Choroid plexus epithelial cell (primary cell): ENCODE data around the gene VRK3.
A peak's percentile ranks its signal among the peaks of the same experiment; 100 is the strongest.

Experiments
- DNase-seq: peaks from one replicate; pipeline ENCODE4 v3.0.0-alpha.2; 2010; ENCODE audit warnings: low read depth
- H3K4me3 ChIP-seq: 2 replicates; pipeline ENCODE4 v1.5.1; 2011; ENCODE audit warnings: low read depth, mild to moderate bottlenecking, control low read depth, low read length, moderate library complexity
- TF ChIP-seq, protein P1 (sequence below): conservative IDR thresholded peaks from 2 replicates; pipeline ENCODE4 v1.5.1; 2011; ENCODE audit warnings: low read depth, mild to moderate bottlenecking, control low read depth, inconsistent platforms, low read length, moderate library complexity

VRK3 gene

DNA sequence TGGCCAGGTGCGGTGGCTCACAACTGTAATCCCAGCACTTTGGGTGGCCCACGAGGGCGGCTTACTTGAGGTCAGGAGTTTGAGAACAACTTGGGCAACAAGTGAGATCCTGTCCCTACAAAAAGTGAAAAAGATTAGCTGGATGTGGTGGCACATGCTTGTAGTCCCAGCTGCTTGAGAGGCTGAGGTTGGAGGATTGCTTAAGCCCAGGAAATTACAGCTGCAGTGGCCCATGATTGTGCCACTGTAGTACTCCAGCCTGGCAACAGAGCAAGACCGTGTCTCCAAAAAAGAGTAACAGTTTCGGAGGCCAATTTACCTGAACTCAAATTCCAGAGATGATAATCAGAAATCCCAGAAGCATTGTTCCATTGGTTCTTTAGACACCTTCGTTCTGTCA, 5.1 kb upstream of the VRK3 start:
- no peak overlapping the region for H3K4me3 ChIP-seq
- TF ChIP-seq, protein P1, sequence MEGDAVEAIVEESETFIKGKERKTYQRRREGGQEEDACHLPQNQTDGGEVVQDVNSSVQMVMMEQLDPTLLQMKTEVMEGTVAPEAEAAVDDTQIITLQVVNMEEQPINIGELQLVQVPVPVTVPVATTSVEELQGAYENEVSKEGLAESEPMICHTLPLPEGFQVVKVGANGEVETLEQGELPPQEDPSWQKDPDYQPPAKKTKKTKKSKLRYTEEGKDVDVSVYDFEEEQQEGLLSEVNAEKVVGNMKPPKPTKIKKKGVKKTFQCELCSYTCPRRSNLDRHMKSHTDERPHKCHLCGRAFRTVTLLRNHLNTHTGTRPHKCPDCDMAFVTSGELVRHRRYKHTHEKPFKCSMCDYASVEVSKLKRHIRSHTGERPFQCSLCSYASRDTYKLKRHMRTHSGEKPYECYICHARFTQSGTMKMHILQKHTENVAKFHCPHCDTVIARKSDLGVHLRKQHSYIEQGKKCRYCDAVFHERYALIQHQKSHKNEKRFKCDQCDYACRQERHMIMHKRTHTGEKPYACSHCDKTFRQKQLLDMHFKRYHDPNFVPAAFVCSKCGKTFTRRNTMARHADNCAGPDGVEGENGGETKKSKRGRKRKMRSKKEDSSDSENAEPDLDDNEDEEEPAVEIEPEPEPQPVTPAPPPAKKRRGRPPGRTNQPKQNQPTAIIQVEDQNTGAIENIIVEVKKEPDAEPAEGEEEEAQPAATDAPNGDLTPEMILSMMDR: no peak
- DNase-seq: no peak

DNA sequence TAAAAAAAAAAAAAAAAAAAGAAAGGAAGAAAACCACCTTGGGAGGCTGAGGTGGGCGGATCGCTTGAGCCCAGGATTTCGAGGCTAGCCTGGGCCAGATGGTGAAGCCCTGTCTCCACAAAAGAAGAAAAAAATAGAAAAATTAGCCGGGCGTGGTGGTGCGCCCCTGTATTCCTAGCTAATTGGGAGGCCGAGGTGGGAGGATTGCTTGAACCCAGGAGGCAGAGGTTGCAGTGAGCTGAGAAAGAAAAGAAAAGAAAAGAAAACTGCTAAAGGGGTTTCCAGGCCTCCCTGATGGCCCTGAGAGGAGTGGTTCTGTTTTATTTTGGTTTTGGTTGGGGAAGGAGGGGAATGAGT, 1.4 kb upstream of the VRK3 start:
- DNase-seq: no peak
- peak overlapping the region; percentile 72 for H3K4me3 ChIP-seq
- TF ChIP-seq, protein P1: no peak

DNA sequence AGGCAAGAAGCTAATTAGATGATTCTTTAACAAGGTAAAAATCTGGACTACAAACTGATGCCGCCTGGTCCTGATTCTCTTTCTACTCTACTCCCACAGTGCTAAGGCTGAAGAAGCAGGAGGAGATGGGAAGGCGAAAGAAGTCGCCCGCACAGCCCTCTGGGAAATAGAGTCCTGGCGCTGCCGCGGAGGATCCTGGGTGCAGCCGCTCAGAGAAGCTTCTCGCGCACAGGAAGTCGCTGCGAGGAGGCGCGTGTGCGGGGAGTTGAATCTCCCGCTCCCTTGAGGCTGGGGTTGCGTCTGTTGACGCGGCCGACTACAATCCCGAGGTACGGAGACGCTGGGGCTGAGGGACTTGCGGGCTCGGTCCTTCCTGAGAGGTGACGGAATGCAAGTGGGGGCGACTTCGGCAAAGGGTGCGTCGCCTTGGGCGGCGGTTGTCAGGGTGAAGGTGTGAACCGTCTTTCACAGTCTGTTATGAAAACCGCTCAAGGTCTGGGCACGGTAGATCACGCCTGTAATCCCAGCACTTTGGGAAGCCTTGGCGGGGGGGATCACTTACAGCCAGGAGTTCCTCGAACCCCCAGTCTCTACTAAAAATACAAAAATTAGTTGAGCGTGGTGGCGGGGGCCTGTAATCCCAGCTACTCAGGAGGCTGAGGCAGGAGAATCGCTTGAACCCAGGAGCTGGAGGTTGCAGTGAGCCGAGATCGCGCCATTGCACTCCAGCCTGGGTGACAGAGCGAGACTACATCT, 800 bp upstream of the VRK3 start, which contains the start of gene ZNF473:
Gene ZNF473, plus strand, starts transcription at position 212 of the 756 bp plus-strand sequence. CDS start 5,078 bp downstream, outside the sequence.
- DNase-seq: peak; percentile 97
- TF ChIP-seq, protein P1: no peak
- H3K4me3 ChIP-seq: peak within 1 kb of the TSS; percentile 100

DNA sequence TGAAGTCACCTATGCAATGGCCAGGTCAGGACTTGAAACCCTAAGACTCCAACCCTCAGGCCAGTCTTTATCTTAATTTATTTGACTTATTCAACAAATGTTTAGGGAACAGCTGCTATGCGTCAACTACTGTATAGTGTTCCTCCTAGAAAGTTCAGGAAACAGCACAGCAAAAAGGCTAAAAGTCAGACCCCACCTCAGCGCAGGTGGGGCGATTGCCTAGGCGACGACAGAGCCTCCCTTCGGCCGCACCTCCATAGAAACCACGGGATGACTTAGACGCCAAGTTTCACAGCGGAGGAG, 502 bp downstream of the VRK3 start:
- peak overlapping the region; percentile 100 for H3K4me3 ChIP-seq
- TF ChIP-seq, protein P1: no peak
- peak; percentile 56 for DNase-seq

DNA sequence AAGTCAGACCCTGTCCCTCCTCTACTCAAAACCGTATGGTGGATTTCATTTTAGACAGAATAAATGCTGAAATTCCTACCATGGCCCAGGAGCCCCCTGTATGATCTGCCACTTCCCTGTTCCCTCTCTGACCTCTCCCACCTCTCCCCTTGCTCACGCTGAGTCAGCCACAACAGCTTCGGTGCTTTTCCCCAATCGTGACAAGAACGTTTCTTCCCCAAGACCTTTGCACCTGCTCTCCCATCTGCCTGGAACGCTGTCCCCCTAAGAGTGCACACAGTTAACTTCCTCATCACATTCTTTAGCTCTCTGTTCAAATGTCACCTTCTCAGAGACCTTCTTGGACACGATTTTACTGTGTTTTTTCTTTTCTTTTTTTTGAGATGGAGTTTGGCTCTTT, 2.3 kb downstream of the VRK3 start:
- no peak for DNase-seq
- H3K4me3 ChIP-seq: no peak overlapping the region
- TF ChIP-seq, protein P1: no peak

DNA sequence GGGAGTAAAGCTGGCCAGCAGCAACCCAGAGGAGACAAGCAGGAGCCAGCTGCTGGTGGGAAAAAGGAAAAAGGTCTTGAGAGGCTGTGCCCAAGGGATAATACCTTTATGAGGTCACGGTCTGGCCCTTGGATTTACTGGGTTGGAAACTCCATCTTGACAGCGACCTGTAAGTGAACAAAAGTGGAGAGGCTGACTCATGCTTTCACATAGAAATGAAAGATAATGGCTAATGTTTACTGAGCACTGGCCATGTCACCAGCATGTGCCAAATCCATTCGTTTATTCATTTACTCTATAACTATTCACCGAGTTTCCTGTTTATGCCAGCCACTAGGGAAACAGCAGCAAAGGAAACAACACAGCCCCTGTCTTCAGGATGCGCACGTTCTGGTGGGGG, 4.7 kb downstream of the VRK3 start:
- TF ChIP-seq, protein P1: no peak
- DNase-seq: no peak
- no peak overlapping the region for H3K4me3 ChIP-seq

DNA sequence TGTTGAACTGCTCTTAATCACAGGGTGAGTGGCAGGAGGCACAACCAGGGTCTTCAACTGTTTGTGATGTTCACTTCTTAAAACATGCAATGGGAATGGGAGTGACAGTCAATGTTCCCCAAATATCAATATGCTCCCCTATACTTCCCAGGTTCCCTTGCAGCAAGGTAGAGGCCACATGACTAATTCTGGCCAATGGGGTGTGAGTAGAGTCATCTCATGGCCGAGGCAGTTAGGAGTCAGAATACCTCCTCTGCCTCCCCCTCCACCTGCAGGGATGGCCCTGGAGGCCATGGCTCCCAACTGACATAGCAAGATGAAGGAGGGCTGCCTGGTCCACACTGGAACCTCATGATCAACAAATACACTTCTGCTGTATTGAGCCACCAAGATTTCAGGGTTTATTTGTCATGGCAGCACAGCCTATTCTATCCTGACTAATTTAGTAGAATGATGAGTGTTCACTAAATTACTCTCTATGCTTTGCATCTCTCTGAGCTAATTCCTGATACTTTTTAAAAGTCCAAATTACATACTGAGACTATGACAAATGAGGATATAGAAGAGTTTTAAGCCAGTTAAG, 8.9 kb downstream of the VRK3 start:
- no peak for DNase-seq
- H3K4me3 ChIP-seq: no peak overlapping the region
- TF ChIP-seq, protein P1: no peak
